Hepatocyte (in vitro differentiated cells): ENCODE results near the gene CXorf58. TPM values are rescaled to one million over a fixed set of nuclear protein-coding genes. Genes with fewer than 3 reads are reported as not detected.

Source experiments
- DNase-seq: peaks from one replicate; pipeline ENCODE4 v3.0.0-alpha.2; 2016; ENCODE audit warnings: low spot score
- H2AFZ ChIP-seq: fragments of 200-600 bp; sonication (generic); 2 replicates; pipeline ENCODE4 v1.6.0; 2016; ENCODE audit warnings: antibody characterized with exemption, mild to moderate bottlenecking
- H3K27ac ChIP-seq: fragments of 200-600 bp; sonication (generic); 2 replicates; pipeline ENCODE4 v1.5.1; 2016; ENCODE audit warnings: mild to moderate bottlenecking
- H3K27me3 ChIP-seq: fragments of 200-600 bp; sonication (generic); 2 replicates; pipeline ENCODE4 v1.6.1; 2016
- H3K36me3 ChIP-seq: fragments of 200-600 bp; sonication (generic); replicated peaks from 2 replicates; pipeline ENCODE4 v1.5.1; 2016; ENCODE audit warnings: low read depth; ENCODE audit not compliant: insufficient read depth
- H3K4me1 ChIP-seq: fragments of 200-600 bp; sonication (generic); 2 replicates; pipeline ENCODE4 v1.5.1; 2016; ENCODE audit warnings: mild to moderate bottlenecking, moderate library complexity; ENCODE audit not compliant: insufficient read depth
- H3K4me2 ChIP-seq: fragments of 200-600 bp; sonication (generic); 2 replicates; pipeline ENCODE4 v1.6.0; 2016
- H3K4me3 ChIP-seq: fragments of 200-600 bp; sonication (generic); 2 replicates; pipeline ENCODE4 v1.5.1; 2016; ENCODE audit warnings: mild to moderate bottlenecking
- H3K79me2 ChIP-seq: fragments of 200-600 bp; sonication (generic); 2 replicates; pipeline ENCODE4 v1.6.0; 2017; ENCODE audit warnings: mild to moderate bottlenecking
- H3K9me2 ChIP-seq: fragments of 200-600 bp; sonication (generic); replicated peaks from 2 replicates; pipeline ENCODE4 v1.6.0; 2017; ENCODE audit warnings: mild to moderate bottlenecking; ENCODE audit not compliant: insufficient read depth
- H3K9me3 ChIP-seq: fragments of 200-600 bp; sonication (generic); 2 replicates; pipeline ENCODE4 v1.5.1; 2016; ENCODE audit warnings: low read depth, mild to moderate bottlenecking
- H4K20me1 ChIP-seq: fragments of 200-600 bp; sonication (generic); 2 replicates; pipeline ENCODE4 v1.6.0; 2016; ENCODE audit warnings: mild to moderate bottlenecking; ENCODE audit not compliant: insufficient read depth, poor library complexity, severe bottlenecking
- CTCF ChIP-seq: fragments of 200-600 bp; sonication (generic); IDR thresholded peaks from 2 replicates; pipeline ENCODE4 v1.5.1; 2016; ENCODE audit warnings: antibody characterized with exemption, mild to moderate bottlenecking; ENCODE audit not compliant: poor library complexity
- EZH2 ChIP-seq: fragments of 200-600 bp; sonication (generic); IDR thresholded peaks from 2 replicates; pipeline ENCODE4 v1.6.1; 2016; ENCODE audit warnings: antibody characterized with exemption, mild to moderate bottlenecking, borderline replicate concordance
- EZH2phosphoT487 ChIP-seq: fragments of 200-600 bp; sonication (generic); IDR thresholded peaks from one replicate; pipeline ENCODE4 v1.6.1; 2018; ENCODE audit warnings: antibody characterized with exemption, mild to moderate bottlenecking, low read depth, moderate library complexity; ENCODE audit not compliant: unreplicated experiment, severe bottlenecking
- WGBS: methylation state at CpG from one replicate; pipeline ENCODE4 v1.1.6; 2016; ENCODE audit warnings: low lambda C conversion rate; ENCODE audit errors: missing lambda C conversion rate; 5-methylcytosine and 5-hydroxymethylcytosine counted together
- polyA plus RNA-seq: library from polyadenylated mRNA; unstranded; fragments of >200 nt; fragmentation: Nextera tagmentation; extraction: Ambion mirVana; gene quantifications from 2 replicates; pipeline ENCODE4 v1.2.1, GENCODE V29; 2016
- total RNA-seq: library from RNA; depleted of rRNA; stranded (reverse); fragments of >200 nt; gene quantifications from 2 replicates; pipeline ENCODE4 v1.2.3, GENCODE V29; 2014

The CXorf58 gene
- total and polyA plus RNA-seq, 2 experiments from 2014 or later = 0.58 to 2.8 TPM

GRCh38 chrX:23935106-23935505 lies 27.3 kb downstream of the CXorf58 start:
- Histone ChIP-seq H3K4me2 (no peak overlapping the region), H3K79me2 (no peaks in the 10 kb centered on the region), H4K20me1 (no peaks in the 10 kb centered on the region), H3K4me3 (no peak overlapping the region), H3K36me3 (no peaks in the 10 kb centered on the region), H3K9me2 (no peaks in the 10 kb centered on the region), H3K9me3 (no peaks in the 10 kb centered on the region), H3K4me1 (no peaks in the 10 kb centered on the region), H3K27me3 (no peaks in the 10 kb centered on the region), H2AFZ (no peak overlapping the region), H3K27ac (no peak overlapping the region)
- TF ChIP-seq CTCF = no peak
- no peak for TF ChIP-seq EZH2
- no peak for DNase-seq
- 94% methylated on average over 11 of the region's 11 CpGs for WGBS

DNA sequence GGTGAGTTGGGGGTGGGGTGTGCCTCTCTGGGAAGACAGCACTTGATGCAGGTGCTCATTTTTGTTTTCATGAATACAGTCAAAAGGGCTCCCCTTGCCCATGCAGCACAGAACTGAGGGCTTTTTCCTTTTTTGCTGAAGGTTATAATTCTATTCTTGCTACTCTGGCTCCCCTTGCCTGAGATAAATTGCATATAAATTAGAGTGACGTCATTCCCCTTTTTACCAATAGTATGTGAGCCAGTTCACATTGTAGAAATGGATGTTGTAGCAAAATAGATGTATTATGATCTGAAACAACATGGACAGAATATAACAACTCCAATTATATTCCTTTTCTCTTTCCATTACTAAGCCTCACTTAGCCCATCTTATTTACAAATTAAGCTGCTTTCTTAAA lies 28.4 kb downstream of the CXorf58 start:
- H3K4me3 ChIP-seq = no peak overlapping the region
- H3K36me3 ChIP-seq = no peaks in the 10 kb centered on the region
- H3K27ac ChIP-seq = no peak overlapping the region
- TF ChIP-seq EZH2phosphoT487 = no peak
- no peak for TF ChIP-seq CTCF
- TF ChIP-seq EZH2 = no peak
- WGBS = 50% methylated on average over 1 of the region's 1 CpG
- no peaks in the 10 kb centered on the region for H3K4me1 ChIP-seq
- H3K9me2 ChIP-seq = no peaks in the 10 kb centered on the region
- no peaks in the 10 kb centered on the region for H3K9me3 ChIP-seq
- no peak overlapping the region for H3K4me2 ChIP-seq
- no peaks in the 10 kb centered on the region for H4K20me1 ChIP-seq
- no peaks in the 10 kb centered on the region for H3K27me3 ChIP-seq
- H2AFZ ChIP-seq = no peak overlapping the region
- H3K79me2 ChIP-seq = no peaks in the 10 kb centered on the region
- no peak for DNase-seq

GRCh38 chrX:23937100-23937499 lies 29.3 kb downstream of the CXorf58 start:
- Histone ChIP-seq H3K4me1 (no peaks in the 10 kb centered on the region), H3K4me3 (no peak overlapping the region), H4K20me1 (no peaks in the 10 kb centered on the region), H3K9me3 (no peaks in the 10 kb centered on the region), H3K4me2 (no peak overlapping the region), H3K27ac (no peak overlapping the region), H3K27me3 (no peaks in the 10 kb centered on the region), H3K79me2 (no peaks in the 10 kb centered on the region), H3K9me2 (no peaks in the 10 kb centered on the region), H3K36me3 (no peaks in the 10 kb centered on the region), H2AFZ (no peak overlapping the region)
- 75% methylated on average over 4 of the region's 4 CpGs for WGBS
- DNase-seq = no peak
- no peak for TF ChIP-seq CTCF
- no peak for TF ChIP-seq EZH2phosphoT487
- no peak for TF ChIP-seq EZH2

- WGBS = 81% methylated on average over 1 of the region's 1 CpG
- no peak for DNase-seq
- no peak overlapping the region for H3K4me3 ChIP-seq
- H3K4me2 ChIP-seq = no peak overlapping the region
- TF ChIP-seq CTCF = no peak
- no peak for TF ChIP-seq EZH2phosphoT487
- TF ChIP-seq EZH2 = no peak
- H3K9me2 ChIP-seq = no peaks in the 10 kb centered on the region
- no peaks in the 10 kb centered on the region for H3K79me2 ChIP-seq
- H3K4me1 ChIP-seq = no peaks in the 10 kb centered on the region
- no peaks in the 10 kb centered on the region for H3K36me3 ChIP-seq
- H4K20me1 ChIP-seq = no peaks in the 10 kb centered on the region
- no peak overlapping the region for H2AFZ ChIP-seq
- H3K27me3 ChIP-seq = no peaks in the 10 kb centered on the region
- H3K27ac ChIP-seq = no peak overlapping the region
- no peaks in the 10 kb centered on the region for H3K9me3 ChIP-seq
These were observed 30.9 kb downstream of the CXorf58 start for GRCh38 chrX:23938690-23939089.
